GM21526 (cell line): ENCODE results near the gene DYNC1H1.
"Not testable (repeated sequence)": the region's sequence is repeated elsewhere in the genome, so short reads cannot be mapped to it uniquely, and the experiment has no call there.

Experiments used
- ATAC-seq: cut with Tn5 transposase; IDR thresholded peaks from one replicate; pipeline ENCODE4 v1.9.1; 2021; ENCODE audit warnings: moderate library complexity; ENCODE audit not compliant: unreplicated experiment, low FRiP score

DYNC1H1 gene

GRCh38 chr14:102057480-102058114 is 93.2 kb downstream of the DYNC1H1 start:
- ATAC-seq, result no peak

GRCh38 chr14:102058146-102058545 is 93.8 kb downstream of the DYNC1H1 start:
- ATAC-seq, result no peak

DNA sequence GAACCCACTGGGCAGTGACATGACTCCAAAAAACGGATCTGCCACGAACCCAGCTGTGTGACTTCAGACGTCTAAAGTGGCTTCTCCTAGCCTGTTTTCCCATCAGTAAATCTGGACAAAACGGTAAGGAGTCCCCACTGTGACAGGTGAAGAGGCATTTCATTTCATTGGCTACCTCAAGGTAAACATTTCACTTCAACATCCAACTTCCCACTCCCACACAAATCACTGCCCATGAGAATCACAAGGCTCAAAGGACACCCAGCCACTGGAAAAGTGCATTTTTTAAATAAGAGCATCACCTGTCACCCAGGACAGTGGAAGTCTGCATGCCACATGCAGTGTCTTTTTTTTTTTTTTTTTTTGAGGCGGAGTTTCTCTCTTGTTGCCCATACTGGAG is 94.6 kb downstream of the DYNC1H1 start:
- no peak for ATAC-seq

DNA sequence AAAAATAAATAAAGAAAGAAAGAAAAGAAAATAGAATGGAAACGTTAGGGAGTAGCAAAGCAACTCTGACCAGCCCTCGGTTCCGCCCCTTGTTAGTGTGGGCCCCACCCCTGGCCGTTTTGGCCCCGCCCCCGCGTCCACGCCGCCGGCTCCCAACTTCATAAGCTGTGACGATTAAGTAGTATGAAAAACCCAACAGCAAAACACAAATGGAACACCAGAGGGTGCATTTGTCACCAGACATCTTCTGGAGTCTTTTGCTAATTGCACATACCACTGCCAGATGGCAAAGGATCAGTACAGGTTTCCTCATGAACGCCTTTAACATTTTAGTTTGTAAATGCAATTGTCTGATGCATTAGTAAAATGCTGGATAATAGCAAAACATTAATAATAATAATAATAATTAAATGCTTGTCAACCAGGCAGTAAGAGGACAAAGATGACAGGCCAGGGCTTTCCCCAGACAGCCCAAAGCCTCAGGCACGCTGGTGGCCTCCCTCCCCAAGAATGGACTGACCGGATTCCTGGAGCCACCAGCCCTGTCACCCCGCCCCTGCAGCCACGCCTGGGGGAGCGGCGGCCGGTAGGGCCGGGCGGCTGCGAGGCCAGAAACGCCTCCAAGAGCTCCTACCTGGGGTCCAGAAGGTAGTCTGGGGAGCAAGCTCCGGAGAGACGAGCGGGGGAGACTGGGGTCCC is 98.9 kb downstream of the DYNC1H1 start:
- no peak for ATAC-seq

DNA sequence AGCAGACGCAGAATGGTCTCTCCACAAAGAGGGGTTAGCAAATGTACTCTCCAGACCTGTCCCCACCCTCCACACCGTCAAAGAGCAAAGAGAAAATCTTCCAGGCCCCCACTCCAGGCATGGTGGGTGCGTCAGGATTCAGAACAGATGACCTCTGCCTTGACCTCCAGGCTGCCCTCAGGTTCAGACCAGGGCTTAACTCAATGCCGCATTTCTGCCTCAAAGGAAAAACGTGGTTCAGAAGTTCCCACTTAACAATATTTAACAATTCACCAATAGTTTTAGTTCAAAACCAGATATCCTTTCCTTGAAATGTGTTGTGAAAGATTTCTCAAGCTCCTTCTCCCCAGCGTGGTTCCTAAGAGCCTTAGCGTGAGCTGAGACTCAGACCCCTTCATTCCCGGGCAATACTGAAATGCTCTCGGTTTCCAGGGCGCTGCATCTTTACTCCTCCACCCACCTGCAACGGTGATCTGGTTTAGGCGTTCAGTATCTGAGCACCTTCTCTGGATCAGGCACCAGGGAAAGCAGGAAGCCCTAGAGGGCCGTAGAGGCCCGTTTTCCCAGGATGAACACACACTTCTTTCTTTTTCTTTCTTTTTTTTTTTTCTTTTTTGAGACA is 99.5 kb downstream of the DYNC1H1 start:
- no peak for ATAC-seq

DNA sequence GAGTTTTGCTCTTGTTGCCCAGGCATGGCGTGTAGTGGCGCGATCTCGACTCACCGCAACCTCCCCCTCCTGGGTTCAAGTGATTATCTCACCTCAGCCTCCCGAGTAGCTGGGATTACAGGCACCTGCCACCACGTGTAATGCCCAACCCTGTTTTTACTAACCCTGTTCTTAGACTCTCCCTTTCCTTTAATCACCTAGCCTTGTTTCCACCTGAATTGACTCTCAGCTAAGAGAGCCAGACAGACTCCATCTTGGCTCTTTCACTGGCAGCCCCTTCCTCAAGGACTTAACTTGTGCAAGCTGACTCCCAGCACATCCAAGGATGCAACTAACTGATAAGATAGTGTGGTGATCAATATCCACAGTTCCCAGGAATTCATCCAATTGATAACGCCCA is 100.2 kb downstream of the DYNC1H1 start:
- ATAC-seq, result not testable (repeated sequence)

DNA sequence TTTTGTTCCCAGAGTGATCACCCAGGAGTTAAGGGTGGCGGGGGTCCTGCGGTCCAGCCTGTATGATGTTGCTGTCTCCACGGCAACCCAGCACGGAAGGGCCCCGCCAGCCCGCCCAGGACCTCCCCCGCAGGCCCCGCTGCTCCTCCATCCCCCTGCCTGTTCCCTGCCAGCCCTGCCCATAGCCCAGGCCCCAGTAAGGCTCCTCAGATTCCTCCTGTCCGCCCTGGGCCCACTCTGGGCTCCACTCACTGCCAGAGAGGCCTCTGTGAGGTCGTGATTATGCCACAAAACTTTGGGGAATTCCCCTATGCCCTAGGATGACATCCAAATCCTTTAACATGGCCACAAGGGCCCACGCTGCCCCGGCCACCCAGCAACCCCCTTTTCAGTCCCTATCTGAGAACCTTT is 101.7 kb downstream of the DYNC1H1 start:
- no peak for ATAC-seq

DNA sequence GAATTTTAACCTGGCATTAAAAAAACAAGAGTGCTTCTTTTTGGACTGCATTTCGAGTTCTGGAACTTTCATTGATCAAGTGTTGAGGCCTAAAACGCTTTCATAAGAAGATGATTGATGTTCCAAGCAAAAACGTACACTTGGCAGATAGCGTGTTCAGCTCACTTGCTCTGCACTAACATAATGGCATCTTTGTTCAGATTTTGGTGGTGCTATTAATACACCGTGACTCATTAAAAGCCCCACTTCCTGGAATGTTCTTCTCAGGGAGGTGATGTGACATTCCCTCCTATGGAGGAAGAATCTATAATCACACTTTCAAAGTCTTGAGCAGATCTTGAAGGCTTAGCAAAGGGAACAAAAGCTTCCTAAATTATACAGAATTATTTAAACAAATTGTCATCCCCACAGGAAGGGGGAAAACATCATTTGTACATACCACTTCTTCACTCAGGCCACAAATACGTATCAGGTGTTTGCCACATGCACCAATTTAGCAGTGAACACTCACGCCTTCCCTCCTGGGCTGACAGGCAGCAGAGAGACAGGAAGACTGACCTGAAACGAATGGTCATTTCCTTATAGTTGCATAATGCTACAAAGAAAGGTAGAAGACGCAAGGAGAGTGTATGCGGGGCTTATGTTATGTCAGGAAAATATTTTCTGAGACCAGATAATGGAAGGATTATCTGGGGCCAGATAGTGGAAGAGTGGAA is 107.1 kb downstream of the DYNC1H1 start:
- ATAC-seq, result no peak

GRCh38 chr14:102074415-102074964 is 110.1 kb downstream of the DYNC1H1 start:
- no peak for ATAC-seq

- ATAC-seq, result no peak
Measured at GRCh38 chr14:102075155-102075554, 110.8 kb downstream of the DYNC1H1 start.

DNA sequence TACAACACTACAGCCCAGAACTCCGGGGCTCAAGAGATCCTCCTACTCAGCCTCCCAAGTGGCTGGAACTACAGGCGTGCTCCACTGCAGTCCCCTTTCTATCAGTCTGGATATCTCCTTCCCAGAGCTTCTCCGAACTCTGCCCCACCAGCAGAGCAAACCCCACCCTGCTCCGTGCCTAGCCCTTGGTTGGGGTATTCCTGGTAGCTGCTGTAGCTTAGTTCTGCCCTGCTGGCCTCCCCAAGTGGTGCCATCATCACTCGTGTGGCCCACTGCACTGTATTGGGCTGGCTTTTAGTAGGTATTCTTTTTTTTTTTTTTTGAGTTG is 113.0 kb downstream of the DYNC1H1 start:
- no peak for ATAC-seq

- ATAC-seq, result not testable (repeated sequence)
Measured at GRCh38 chr14:102078361-102078791, 114.0 kb downstream of the DYNC1H1 start.

DNA sequence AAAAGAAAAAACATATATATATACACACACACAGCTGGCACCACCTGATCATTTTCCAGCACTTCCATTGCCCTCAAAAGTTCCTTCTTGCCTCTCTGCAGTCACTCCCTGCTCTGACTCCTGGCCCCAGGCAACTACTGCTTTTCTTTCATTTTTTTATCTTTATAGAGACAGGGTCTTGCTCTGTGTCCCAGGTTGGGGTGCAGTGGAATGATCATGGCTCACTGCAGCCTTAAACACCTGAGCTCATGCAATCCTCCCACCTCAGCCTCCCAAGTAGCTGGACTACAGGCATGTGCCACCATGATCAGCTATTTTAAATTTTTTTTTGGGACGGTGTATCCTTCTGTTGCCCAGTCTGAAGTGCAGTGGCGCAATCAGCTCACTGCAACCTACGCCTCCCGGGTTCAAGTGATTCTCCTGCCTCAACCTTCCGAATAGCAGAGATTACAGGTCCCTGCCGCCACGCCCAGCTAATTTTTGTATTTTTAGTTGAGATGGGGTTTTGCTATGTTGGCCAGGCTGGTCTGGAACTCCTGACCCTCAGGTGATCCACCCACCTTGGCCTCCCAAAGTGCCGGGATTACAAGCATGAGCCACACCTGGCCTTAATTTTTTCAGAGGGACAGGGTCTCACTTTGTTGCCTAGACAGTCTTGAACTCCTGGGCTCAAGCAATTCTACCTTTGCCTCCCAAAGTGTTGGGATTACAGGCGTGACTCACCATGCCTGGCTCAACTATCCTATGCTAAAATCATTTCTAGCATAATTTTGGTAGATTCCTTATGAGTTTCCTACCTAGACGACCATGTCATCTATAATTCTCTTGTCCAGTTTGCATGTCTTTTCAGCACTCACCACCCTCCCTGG is 114.7 kb downstream of the DYNC1H1 start:
- no peak for ATAC-seq

DNA sequence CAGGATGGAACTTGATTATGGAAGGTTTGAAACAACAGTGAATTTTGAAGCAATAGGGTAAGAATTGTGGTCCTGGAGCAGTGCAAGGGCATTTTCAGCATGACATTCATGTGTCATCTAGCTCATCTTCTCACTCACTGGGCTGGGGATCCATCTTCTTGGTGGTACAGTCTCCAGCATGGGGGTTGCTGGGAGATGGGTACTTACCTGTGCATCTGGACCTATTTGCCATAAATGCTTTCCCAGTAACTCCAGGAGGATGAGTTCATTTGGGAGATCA is 115.3 kb downstream of the DYNC1H1 start:
- ATAC-seq, result no peak

DNA sequence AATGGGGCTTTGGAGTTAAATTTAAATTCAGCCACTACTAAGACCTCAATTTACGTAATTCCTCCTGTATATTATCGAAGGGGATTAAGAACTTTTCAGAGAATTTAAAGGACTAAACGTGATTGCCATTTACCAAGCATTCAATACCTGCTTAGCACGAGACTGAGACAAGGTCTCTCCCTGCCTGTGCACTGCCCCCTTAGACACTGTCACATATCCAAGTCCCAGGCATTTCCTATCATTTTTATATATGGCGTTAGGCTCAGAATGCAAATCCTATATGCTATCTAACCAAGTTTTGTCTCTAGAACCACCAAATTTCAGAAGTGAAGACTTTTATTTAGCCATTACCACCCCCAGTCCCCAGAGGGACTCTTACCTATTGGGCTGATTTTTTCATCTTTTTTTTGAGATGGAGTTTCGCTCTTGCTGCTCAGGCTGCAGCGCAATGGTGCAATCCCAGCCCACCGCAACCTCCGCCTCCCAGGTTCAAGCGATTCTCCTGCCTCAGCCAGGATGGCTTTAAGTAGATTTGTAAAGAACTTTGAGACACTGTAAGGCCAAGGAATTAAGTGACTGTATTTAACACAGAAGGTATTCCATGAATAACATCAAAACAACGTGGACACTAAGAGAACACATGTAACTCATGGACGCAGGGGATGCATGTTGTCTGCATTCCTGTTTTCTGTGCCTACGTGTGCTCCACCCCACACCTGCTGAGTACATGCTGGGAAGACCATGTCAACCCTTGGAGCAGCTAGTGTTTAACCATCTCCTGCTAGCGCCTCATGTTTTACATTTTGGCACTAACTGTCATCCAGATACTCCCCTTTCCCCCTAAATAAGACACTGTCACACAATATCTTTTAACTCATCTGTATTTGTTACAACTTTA is 116.1 kb downstream of the DYNC1H1 start:
- no peak for ATAC-seq

DNA sequence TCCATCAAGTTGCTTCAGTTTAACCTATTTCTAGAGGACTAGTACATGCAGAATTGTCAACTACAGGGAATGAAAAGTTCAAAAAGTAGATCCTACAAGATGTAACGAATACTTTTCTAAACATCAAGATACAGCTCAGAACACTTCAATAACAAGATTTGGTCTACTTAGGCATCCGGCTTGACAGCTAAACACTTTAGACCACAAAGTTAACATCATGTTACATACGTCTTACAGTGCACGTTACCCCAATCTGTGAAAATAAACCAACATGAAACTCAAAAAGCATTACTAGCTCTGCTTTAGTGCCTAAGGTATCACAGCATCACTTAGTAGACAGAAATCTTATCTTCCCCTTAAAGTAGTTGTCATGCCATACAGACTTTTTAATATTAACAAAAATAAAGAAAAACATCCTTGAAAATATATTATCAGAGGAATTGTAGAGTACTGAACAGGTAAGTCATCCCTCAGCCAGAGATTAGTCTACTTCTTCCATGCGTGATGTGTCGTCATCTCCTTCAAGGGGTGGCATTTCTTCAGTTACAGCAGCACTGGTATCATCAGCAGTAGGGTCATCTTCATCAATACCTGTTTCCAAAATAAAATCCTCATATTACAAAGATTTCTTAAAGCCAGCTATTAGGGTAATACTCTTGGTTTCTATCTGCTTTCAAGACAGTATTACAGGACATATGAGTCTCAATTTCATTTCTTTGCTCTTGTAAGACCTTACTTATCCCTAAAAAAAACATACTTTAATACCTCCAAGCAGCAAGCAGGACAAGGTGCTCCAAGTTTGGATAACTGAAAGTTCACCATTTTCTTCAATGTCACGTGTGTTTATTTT is 117.1 kb downstream of the DYNC1H1 start:
- ATAC-seq, result no peak

DNA sequence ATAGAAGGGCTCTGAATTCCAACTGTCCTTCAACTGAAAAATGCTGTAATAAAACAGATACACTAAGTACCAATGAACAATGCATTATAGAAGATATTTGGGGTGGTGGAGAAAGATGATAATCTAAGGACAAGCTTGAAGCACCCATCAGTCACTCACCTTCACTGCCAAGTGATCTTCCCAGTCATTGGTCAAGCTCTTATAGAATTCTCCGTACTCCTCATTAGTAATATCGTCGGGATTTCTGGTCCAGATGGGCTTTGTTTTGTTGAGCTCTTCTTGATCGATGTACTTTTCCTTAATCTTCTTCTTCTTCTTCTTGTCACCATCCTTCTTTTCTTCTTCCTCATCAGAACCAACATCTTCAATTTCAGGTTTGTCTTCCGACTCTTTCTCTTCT is 120.1 kb downstream of the DYNC1H1 start:
- ATAC-seq, result not testable (repeated sequence)

DNA sequence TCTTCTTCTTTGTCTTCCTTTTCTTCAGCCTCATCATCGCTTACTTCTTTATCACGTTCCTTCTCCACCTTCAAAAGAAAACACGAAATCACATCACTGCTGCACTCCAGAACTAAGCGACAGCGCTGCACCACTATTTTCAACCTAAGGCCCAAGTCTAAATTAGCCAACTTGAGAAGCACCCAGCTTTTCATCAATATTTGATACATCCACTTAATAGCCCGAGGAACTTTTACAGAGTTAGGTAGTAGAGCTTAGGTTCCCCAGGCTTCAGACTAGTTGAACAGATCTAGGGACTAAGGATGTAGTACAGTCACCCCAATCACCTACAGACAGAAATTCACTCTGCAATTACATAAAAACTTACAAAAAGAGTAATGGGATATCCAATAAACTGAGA is 120.6 kb downstream of the DYNC1H1 start:
- ATAC-seq, result no peak
